ENCODE measurements around the gene RFX6.

RFX6 gene

GRCh38 chr6:116884530-116884929, 7.5 kb downstream of the RFX6 start:
- TF ChIP-seq FOXP2 (optimal IDR thresholded peaks at IDR 0.05; ENCODE audit: borderline replicate concordance, extremely low read depth, extremely low read length, insufficient read depth) (no peak), SIN3A (IDR thresholded peaks at IDR 0.05; ENCODE audit: borderline replicate concordance, insufficient read depth, low read length) (no peak), POLR2AphosphoS5 (IDR thresholded peaks at IDR 0.05; ENCODE audit: low read depth, low read length) (no peak), TAF1 (IDR thresholded peaks at IDR 0.05; ENCODE audit: borderline replicate concordance, insufficient read depth, low read length) (no peak), REST (IDR thresholded peaks at IDR 0.05; ENCODE audit: insufficient read depth in 1 of 2, low read depth in 2 of 2, low read length in 2 of 2) (no peak)

GRCh38 chr6:116887168-116887567, 10.1 kb downstream of the RFX6 start:
- TF ChIP-seq TAF1 (IDR thresholded peaks at IDR 0.05; ENCODE audit: borderline replicate concordance, insufficient read depth, low read length): no peak
- no peak for TF ChIP-seq FOXP2 (optimal IDR thresholded peaks at IDR 0.05; ENCODE audit: borderline replicate concordance, extremely low read depth, extremely low read length, insufficient read depth)
- TF ChIP-seq POLR2AphosphoS5 (IDR thresholded peaks at IDR 0.05; ENCODE audit: low read depth, low read length): no peak
- no peak for TF ChIP-seq SIN3A (IDR thresholded peaks at IDR 0.05; ENCODE audit: borderline replicate concordance, insufficient read depth, low read length)
- TF ChIP-seq REST (IDR thresholded peaks at IDR 0.05; ENCODE audit: insufficient read depth in 1 of 2, low read depth in 2 of 2, low read length in 2 of 2): no peak

- no peak for TF ChIP-seq POLR2AphosphoS5 (IDR thresholded peaks at IDR 0.05; ENCODE audit: low read depth, low read length)
- no peak for TF ChIP-seq SIN3A (IDR thresholded peaks at IDR 0.05; ENCODE audit: borderline replicate concordance, insufficient read depth, low read length)
- TF ChIP-seq REST (IDR thresholded peaks at IDR 0.05; ENCODE audit: insufficient read depth in 1 of 2, low read depth in 2 of 2, low read length in 2 of 2): no peak
- TF ChIP-seq TAF1 (IDR thresholded peaks at IDR 0.05; ENCODE audit: borderline replicate concordance, insufficient read depth, low read length): no peak
- no peak for TF ChIP-seq FOXP2 (optimal IDR thresholded peaks at IDR 0.05; ENCODE audit: borderline replicate concordance, extremely low read depth, extremely low read length, insufficient read depth)
Measured at GRCh38 chr6:116887894-116888293, 10.9 kb downstream of the RFX6 start.

- TF ChIP-seq REST (IDR thresholded peaks at IDR 0.05; ENCODE audit: insufficient read depth in 1 of 2, low read depth in 2 of 2, low read length in 2 of 2) (no peak), POLR2AphosphoS5 (IDR thresholded peaks at IDR 0.05; ENCODE audit: low read depth, low read length) (no peak), FOXP2 (optimal IDR thresholded peaks at IDR 0.05; ENCODE audit: borderline replicate concordance, extremely low read depth, extremely low read length, insufficient read depth) (no peak), SIN3A (IDR thresholded peaks at IDR 0.05; ENCODE audit: borderline replicate concordance, insufficient read depth, low read length) (no peak), TAF1 (IDR thresholded peaks at IDR 0.05; ENCODE audit: borderline replicate concordance, insufficient read depth, low read length) (no peak)
Measured at GRCh38 chr6:116888732-116889360, 11.8 kb downstream of the RFX6 start.
